Frontal cortex (tissue), 4 donors: ENCODE measurements around the gene STX2. TPM values are rescaled to one million over a fixed set of nuclear protein-coding genes. Genes with fewer than 3 reads are reported as not detected.
"Not testable (repeated sequence)": the region's sequence is repeated elsewhere in the genome, so short reads cannot be mapped to it uniquely, and the experiment has no call there.

ENCODE experiments used
- DNase-seq, 2 donors: peaks; one replicate each; pipeline ENCODE4 v3.0.0; 2012; ENCODE audit warnings: low spot score in 2 of 2
- FAIRE-seq: peaks from 2 replicates; lab custom pipeline; 2012; peaks lifted over from hg19 to GRCh38; lab: Jason Lieb, UNC
- total RNA-seq: library from RNA; depleted of rRNA; stranded (reverse); fragments of >200 nt; gene quantifications from one replicate; pipeline ENCODE4 v1.2.3, GENCODE V29; 2014
- donor health status: control.
- donor health status: control.
- donor health status: control.

The STX2 gene
- total RNA-seq, 1 donor from 2014 or later = 21.2 TPM

GRCh38 chr12:130871286-130872178 lies 32.5 kb upstream of the STX2 start, which contains the start of gene RAN:
TSS of gene RAN (plus strand) at chr12:130872066. CDS start at chr12:130872594, 528 bp downstream.
- no peak for FAIRE-seq
- DNase-seq = peak; percentile 98 to 100

GRCh38 chr12:130870442-130871285 lies 31.6 kb upstream of the STX2 start:
- FAIRE-seq = no peak
- DNase-seq = peak; percentile 53 to 57

- DNase-seq (no peak), FAIRE-seq (no peak)
Observed at GRCh38 chr12:130868412-130868811, 29.4 kb upstream of the STX2 start.

GRCh38 chr12:130863298-130863697 lies 24.2 kb upstream of the STX2 start:
- no peak for DNase-seq
- no peak for FAIRE-seq

GRCh38 chr12:130862771-130863170 lies 23.7 kb upstream of the STX2 start:
- not testable (repeated sequence) for DNase-seq, FAIRE-seq

GRCh38 chr12:130862161-130862560 lies 23.1 kb upstream of the STX2 start:
- no peak for FAIRE-seq
- DNase-seq = no peak

GRCh38 chr12:130860311-130860710 lies 21.3 kb upstream of the STX2 start:
- DNase-seq (no peak), FAIRE-seq (no peak)

- DNase-seq (no peak), FAIRE-seq (no peak)
Observed at GRCh38 chr12:130859161-130859560, 20.1 kb upstream of the STX2 start.

- FAIRE-seq (no peak), DNase-seq (no peak)
Observed at GRCh38 chr12:130858084-130858483, 19.0 kb upstream of the STX2 start.

GRCh38 chr12:130856088-130856487 lies 17.0 kb upstream of the STX2 start:
- DNase-seq (no peak), FAIRE-seq (no peak)

- no peak for FAIRE-seq
- no peak for DNase-seq
Observed at GRCh38 chr12:130850418-130851021, 11.5 kb upstream of the STX2 start.

- no peak for FAIRE-seq
- no peak for DNase-seq
Observed at GRCh38 chr12:130849561-130850417, 10.7 kb upstream of the STX2 start.

- FAIRE-seq, DNase-seq: not testable (repeated sequence)
Observed at GRCh38 chr12:130848785-130849305, 9.8 kb upstream of the STX2 start.

- not testable (repeated sequence) for DNase-seq, FAIRE-seq
Observed at GRCh38 chr12:130848105-130848504, 9.1 kb upstream of the STX2 start.

GRCh38 chr12:130847112-130847511 lies 8.1 kb upstream of the STX2 start:
- DNase-seq = no peak
- FAIRE-seq = no peak

GRCh38 chr12:130846369-130846768 lies 7.3 kb upstream of the STX2 start:
- FAIRE-seq = no peak

GRCh38 chr12:130839770-130840404 lies 837 bp upstream of the STX2 start:
- FAIRE-seq = no peak

More at GRCh38 chr12:130846369-130846768, 7.3 kb upstream of the STX2 start:
- DNase-seq = no peak

GRCh38 chr12:130838284-130838950 lies 633 bp downstream of the STX2 start:
- no peak for DNase-seq
- FAIRE-seq = no peak

More at GRCh38 chr12:130839770-130840404, 837 bp upstream of the STX2 start:
- DNase-seq = no peak
